HepG2 (cell line): ENCODE data around the gene SLC25A22. TPM values are rescaled to one million over a fixed set of nuclear protein-coding genes. Genes with fewer than 3 reads are reported as not detected.

Experiments used
- AGO2 ChIP-seq: fragments of 200-400 bp; formaldehyde crosslinking; optimal IDR thresholded peaks from 2 replicates; pipeline ENCODE3; 2017; ENCODE audit warnings: mild to moderate bottlenecking, low read depth, low read length, moderate library complexity
- KDM2A ChIP-seq: sonication (generic); formaldehyde crosslinking; IDR thresholded peaks from 2 replicates; pipeline ENCODE4 v1.4.0; 2020; ENCODE audit warnings: low read depth, missing genetic modification reagents, borderline replicate concordance
- KDM3A ChIP-seq: IDR thresholded peaks from 2 replicates; pipeline ENCODE4 v1.6.1; 2018; ENCODE audit warnings: low read depth, missing compliant biosample characterization
- NFE2L2 ChIP-seq: fragments of 150-350 bp; IDR thresholded peaks from 2 replicates; pipeline ENCODE4 v1.6.1; 2014; ENCODE audit warnings: low read length
- ZBTB21 ChIP-seq: sonication (generic); formaldehyde crosslinking; IDR thresholded peaks from 2 replicates; pipeline ENCODE4 v1.4.0; 2020; ENCODE audit warnings: missing genetic modification reagents
- ZNF224 ChIP-seq: sonication (generic); formaldehyde crosslinking; IDR thresholded peaks from 2 replicates; pipeline ENCODE4 v1.5.0; 2020; ENCODE audit warnings: mild to moderate bottlenecking, missing genetic modification reagents
- ZNF34 ChIP-seq: sonication (generic); formaldehyde crosslinking; IDR thresholded peaks from 2 replicates; pipeline ENCODE4 v1.4.0; 2020; ENCODE audit warnings: mild to moderate bottlenecking, missing genetic modification reagents, borderline replicate concordance
- ZNF629 ChIP-seq: sonication (generic); formaldehyde crosslinking; conservative IDR thresholded peaks from 2 replicates; pipeline ENCODE4 v1.5.0; 2020; ENCODE audit warnings: missing genetic modification reagents
- ZNF772 ChIP-seq: sonication (generic); formaldehyde crosslinking; IDR thresholded peaks from 2 replicates; pipeline ENCODE4 v1.5.0; 2020; ENCODE audit warnings: mild to moderate bottlenecking, missing genetic modification reagents
- polyA plus RNA-seq, 8 experiments: library from polyadenylated mRNA; depleted of rRNA in 3 of 8; stranded (reverse) in 7 of 8; unstranded in 1 of 8; fragments of >200 nt; fragmentation: Illumina TruSeq in 4 of 8; extraction: Trizol in 4 of 8; gene quantifications; 2 replicates each; pipeline versions ENCODE4 v1.2.1 to v1.2.3, GENCODE V29; 2011 to 2016; ENCODE audit warnings: low read depth in 4 of 8, missing spikeins in 1 of 8, mixed read lengths in 1 of 8; ENCODE audit not compliant: insufficient read depth in 1 of 8
- total RNA-seq, 5 experiments: library from RNA; depleted of rRNA; stranded (reverse); fragments of >200 nt; fragmentation: Illumina TruSeq; extraction: Trizol; gene quantifications; 2 replicates each; pipeline ENCODE4 v1.2.3, GENCODE V29; 2016; ENCODE audit warnings: low read depth in 1 of 5
- TF ChIP-seq, protein P1 (sequence below), 2 experiments: fragments of 450-650 bp in 1 of 2; sonication (generic) in 1 of 2; formaldehyde crosslinking in 1 of 2; IDR thresholded peaks; 2 replicates each; pipeline versions ENCODE4 v1.6.1 to v1.8.0; 2016 to 2022; ENCODE audit warnings: antibody characterized with exemption in 1 of 2, mild to moderate bottlenecking in 1 of 2, missing genetic modification reagents in 1 of 2
- TF ChIP-seq, protein P2 (sequence below): sonication (generic); formaldehyde crosslinking; IDR thresholded peaks from 2 replicates; pipeline ENCODE4 v1.4.0; 2020; ENCODE audit warnings: mild to moderate bottlenecking, missing genetic modification reagents
- TF ChIP-seq, protein P3 (sequence below): sonication (generic); formaldehyde crosslinking; IDR thresholded peaks from 2 replicates; pipeline ENCODE4 v1.4.0; 2020; ENCODE audit warnings: missing genetic modification reagents

The SLC25A22 gene
- total and polyA plus RNA-seq, 2 of the 13 experiments (the other 11 are each of a cell fraction or from before 2014, with no cell fraction given) = 12.4 to 19.2 TPM

DNA sequence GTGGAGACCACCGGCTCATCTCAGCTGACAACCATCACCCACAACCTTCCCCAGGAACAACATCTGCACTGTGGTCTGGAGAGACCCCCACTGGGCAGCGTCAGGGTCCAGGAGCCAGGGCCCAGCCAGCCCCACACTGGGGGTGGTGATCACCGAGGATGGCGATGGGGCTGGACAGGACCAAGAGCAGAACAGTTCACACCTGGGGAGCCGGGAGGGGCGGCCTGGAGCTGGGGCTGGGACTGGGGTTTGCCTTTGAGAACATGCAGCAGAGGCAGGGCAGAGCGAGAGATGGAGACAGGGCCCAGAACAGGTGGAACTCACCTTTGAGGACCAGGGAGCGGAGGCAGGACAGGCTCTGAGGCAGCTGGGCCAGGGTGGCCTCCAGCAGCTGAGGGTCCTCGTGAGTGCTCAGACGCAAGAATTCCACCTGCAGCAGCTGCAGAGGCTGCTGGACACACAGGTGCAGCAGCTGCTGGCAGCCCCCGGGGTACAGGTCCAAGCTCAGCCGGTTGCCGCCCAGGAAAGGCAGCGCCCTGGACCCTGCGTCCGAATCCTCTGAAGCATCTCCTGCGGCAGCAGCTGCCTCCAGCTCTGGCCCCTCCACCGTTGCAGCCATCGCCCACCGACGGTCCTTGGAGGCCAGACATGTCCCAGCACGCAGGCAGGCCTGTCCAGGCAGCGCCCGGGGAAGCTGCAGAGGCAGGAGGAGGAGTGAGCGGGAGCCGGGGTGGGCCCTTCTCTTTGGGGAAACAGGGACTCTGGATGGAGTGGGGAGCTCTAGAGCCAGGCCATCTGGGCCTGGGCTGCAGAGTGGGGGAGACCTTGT lies 5.9 kb upstream of the SLC25A22 start (continued):
- TF ChIP-seq, protein P1, sequence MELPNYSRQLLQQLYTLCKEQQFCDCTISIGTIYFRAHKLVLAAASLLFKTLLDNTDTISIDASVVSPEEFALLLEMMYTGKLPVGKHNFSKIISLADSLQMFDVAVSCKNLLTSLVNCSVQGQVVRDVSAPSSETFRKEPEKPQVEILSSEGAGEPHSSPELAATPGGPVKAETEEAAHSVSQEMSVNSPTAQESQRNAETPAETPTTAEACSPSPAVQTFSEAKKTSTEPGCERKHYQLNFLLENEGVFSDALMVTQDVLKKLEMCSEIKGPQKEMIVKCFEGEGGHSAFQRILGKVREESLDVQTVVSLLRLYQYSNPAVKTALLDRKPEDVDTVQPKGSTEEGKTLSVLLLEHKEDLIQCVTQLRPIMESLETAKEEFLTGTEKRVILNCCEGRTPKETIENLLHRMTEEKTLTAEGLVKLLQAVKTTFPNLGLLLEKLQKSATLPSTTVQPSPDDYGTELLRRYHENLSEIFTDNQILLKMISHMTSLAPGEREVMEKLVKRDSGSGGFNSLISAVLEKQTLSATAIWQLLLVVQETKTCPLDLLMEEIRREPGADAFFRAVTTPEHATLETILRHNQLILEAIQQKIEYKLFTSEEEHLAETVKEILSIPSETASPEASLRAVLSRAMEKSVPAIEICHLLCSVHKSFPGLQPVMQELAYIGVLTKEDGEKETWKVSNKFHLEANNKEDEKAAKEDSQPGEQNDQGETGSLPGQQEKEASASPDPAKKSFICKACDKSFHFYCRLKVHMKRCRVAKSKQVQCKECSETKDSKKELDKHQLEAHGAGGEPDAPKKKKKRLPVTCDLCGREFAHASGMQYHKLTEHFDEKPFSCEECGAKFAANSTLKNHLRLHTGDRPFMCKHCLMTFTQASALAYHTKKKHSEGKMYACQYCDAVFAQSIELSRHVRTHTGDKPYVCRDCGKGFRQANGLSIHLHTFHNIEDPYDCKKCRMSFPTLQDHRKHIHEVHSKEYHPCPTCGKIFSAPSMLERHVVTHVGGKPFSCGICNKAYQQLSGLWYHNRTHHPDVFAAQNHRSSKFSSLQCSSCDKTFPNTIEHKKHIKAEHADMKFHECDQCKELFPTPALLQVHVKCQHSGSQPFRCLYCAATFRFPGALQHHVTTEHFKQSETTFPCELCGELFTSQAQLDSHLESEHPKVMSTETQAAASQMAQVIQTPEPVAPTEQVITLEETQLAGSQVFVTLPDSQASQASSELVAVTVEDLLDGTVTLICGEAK (IDR thresholded peaks at IDR 0.05) = no peak
- TF ChIP-seq, protein P1 (CRISPR knock-in tag; IDR thresholded peaks at IDR 0.05) = 0 out of 2 replicates have a peak, but pooled peaks have one; percentile 36
- TF ChIP-seq ZNF34 (CRISPR knock-in tag) (no peak), KDM2A (CRISPR knock-in tag) (peak; percentile 22; the same call in 1 of the 2 replicates), ZNF772 (peak; percentile 12; the same call in 1 of the 2 replicates), ZNF224 (CRISPR knock-in tag) (0 out of 2 replicates have a peak, but pooled peaks have one; percentile 29), NFE2L2 (no peak), ZBTB21 (CRISPR knock-in tag) (no peak), KDM3A (CRISPR knock-in tag) (0 out of 2 replicates have a peak, but pooled peaks have one; percentile 11), ZNF629 (CRISPR knock-in tag) (no peak), AGO2 (peak; percentile 68)
- TF ChIP-seq, protein P2, sequence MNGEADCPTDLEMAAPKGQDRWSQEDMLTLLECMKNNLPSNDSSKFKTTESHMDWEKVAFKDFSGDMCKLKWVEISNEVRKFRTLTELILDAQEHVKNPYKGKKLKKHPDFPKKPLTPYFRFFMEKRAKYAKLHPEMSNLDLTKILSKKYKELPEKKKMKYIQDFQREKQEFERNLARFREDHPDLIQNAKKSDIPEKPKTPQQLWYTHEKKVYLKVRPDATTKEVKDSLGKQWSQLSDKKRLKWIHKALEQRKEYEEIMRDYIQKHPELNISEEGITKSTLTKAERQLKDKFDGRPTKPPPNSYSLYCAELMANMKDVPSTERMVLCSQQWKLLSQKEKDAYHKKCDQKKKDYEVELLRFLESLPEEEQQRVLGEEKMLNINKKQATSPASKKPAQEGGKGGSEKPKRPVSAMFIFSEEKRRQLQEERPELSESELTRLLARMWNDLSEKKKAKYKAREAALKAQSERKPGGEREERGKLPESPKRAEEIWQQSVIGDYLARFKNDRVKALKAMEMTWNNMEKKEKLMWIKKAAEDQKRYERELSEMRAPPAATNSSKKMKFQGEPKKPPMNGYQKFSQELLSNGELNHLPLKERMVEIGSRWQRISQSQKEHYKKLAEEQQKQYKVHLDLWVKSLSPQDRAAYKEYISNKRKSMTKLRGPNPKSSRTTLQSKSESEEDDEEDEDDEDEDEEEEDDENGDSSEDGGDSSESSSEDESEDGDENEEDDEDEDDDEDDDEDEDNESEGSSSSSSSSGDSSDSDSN (CRISPR knock-in tag) = peak; percentile 44; the same call in 1 of the 2 replicates
- TF ChIP-seq, protein P3, sequence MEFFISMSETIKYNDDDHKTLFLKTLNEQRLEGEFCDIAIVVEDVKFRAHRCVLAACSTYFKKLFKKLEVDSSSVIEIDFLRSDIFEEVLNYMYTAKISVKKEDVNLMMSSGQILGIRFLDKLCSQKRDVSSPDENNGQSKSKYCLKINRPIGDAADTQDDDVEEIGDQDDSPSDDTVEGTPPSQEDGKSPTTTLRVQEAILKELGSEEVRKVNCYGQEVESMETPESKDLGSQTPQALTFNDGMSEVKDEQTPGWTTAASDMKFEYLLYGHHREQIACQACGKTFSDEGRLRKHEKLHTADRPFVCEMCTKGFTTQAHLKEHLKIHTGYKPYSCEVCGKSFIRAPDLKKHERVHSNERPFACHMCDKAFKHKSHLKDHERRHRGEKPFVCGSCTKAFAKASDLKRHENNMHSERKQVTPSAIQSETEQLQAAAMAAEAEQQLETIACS (CRISPR knock-in tag) = no peak
